ENCODE results near the gene DTX2.
A peak's percentile ranks its signal among the peaks of the same experiment; 100 is the strongest.
"Not testable (repeated sequence)": the region's sequence is repeated elsewhere in the genome, so short reads cannot be mapped to it uniquely, and the experiment has no call there.

The DTX2 gene

DNA sequence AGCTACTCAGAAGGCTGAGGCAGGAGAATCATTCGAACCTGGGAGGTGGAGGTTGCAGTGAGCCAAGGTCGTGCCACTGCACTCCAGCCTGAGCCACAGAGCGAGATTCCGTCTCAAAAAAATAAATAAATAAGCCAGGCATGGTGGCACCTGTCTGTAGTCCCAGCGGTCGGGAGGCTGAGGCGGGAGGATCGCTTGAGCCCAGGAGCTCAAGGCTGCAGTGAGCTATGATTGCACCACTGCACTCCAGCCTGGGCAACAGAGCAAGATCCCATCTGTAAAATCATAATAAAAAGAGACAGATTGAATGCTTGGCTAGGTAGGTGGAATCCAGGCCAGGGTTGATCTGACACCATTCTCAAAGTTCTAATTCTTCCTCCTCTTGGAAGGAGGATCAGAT lies 45.1 kb downstream of the DTX2 start:
- H3K23ac ChIP-seq (ENCODE audit: low read length); H4K91ac ChIP-seq (ENCODE audit: low read depth, low read length); H2BK120ac ChIP-seq (ENCODE audit: insufficient read depth, low read length, poor library complexity); H3K14ac ChIP-seq (ENCODE audit: low read length); H3K9ac ChIP-seq (ENCODE audit: low read length); H3K4me3 ChIP-seq (ENCODE audit: low read depth, low read length); H3K79me1 ChIP-seq (ENCODE audit: low read length); H3K18ac ChIP-seq (ENCODE audit: low read length); DNase-seq; H2BK5ac ChIP-seq (ENCODE audit: low read depth, low read length, poor library complexity); H4K8ac ChIP-seq (ENCODE audit: low read depth, low read length); H3K27ac ChIP-seq (ENCODE audit: low read depth, low read length); H2AK5ac ChIP-seq (ENCODE audit: low read length); H3K4me2 ChIP-seq (ENCODE audit: low read length); H2AFZ ChIP-seq (ENCODE audit: insufficient read depth, low read length, poor library complexity); H3K4me1 ChIP-seq (ENCODE audit: control insufficient read depth in 1 of 2, insufficient read depth in 2 of 2, low read length in 2 of 2); H3K27me3 ChIP-seq (ENCODE audit: insufficient read depth, low read length); H2BK12ac ChIP-seq (ENCODE audit: low read length); H3K79me2 ChIP-seq (ENCODE audit: control insufficient read depth, insufficient read depth, low read length, poor library complexity); H3K4ac ChIP-seq (ENCODE audit: low read depth, low read length); H3K9me3 ChIP-seq (ENCODE audit: insufficient read depth, low read depth, low read length); H4K12ac ChIP-seq (ENCODE audit: low read depth, low read length): not testable (repeated sequence)
- WGBS (ENCODE audit: extremely low coverage, insufficient coverage, insufficient read length), result no CpG with 5 or more reads among the region's 8 CpGs
- peaks cover 18 to 23% of the 10 kb centered on the region in 2 experiments for H3K36me3 ChIP-seq (ENCODE audit: control insufficient read depth in 1 of 2, insufficient read depth in 2 of 2, low read length in 2 of 2)

DNA sequence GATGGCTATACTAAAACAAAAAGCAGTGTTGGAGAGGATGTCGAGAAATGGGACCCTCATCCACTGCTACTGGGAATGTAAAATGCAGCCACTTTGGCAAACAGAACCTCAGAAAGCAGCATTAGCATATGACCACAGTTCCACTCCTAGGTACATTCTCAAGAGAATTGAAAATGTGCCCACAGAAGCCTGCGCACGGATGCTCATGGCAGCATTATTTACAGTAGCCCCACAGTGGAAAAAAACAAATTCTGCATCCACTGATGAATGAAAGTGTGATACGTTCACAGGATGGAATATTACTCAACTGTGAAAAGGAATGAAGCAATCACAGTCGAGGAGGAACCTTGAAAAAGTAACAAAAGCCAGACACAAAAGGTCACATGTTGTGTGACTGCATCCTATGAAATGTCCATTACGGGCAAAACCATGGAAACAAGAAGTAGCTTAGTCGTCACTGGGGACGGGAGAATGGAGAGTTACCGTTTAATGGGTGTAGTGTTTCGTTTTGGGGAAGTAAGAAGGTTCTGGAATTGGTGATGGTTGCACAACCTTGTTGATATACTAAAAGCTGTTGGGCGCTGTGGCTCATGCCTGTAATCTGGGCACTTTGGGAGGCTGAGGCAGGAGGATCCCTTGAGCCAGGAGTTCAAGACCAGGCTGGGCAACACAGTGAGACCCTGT lies 46.4 kb downstream of the DTX2 start:
- Histone ChIP-seq H4K8ac (ENCODE audit: low read depth, low read length) (no peak overlapping the region), H3K4me2 (ENCODE audit: low read length) (no peak overlapping the region), H3K27me3 (ENCODE audit: insufficient read depth, low read length) (no peaks in the 10 kb centered on the region), H3K79me2 (ENCODE audit: control insufficient read depth, insufficient read depth, low read length, poor library complexity) (no peaks in the 10 kb centered on the region), H3K4me1 (ENCODE audit: control insufficient read depth in 1 of 2, insufficient read depth in 2 of 2, low read length in 2 of 2) (peaks cover 9 to 10% of the 10 kb centered on the region in 2 experiments), H3K36me3 (ENCODE audit: control insufficient read depth in 1 of 2, insufficient read depth in 2 of 2, low read length in 2 of 2) (peaks cover 12 to 18% of the 10 kb centered on the region in 2 experiments), H3K79me1 (ENCODE audit: low read length) (no peaks in the 10 kb centered on the region), H2BK12ac (ENCODE audit: low read length) (no peak overlapping the region), H3K4ac (ENCODE audit: low read depth, low read length) (no peak overlapping the region), H3K9ac (ENCODE audit: low read length) (no peak overlapping the region), H3K23ac (ENCODE audit: low read length) (no peak overlapping the region), H2AFZ (ENCODE audit: insufficient read depth, low read length, poor library complexity) (no peak overlapping the region), H2BK5ac (ENCODE audit: low read depth, low read length, poor library complexity) (no peak overlapping the region), H2AK5ac (ENCODE audit: low read length) (no peak overlapping the region), H3K18ac (ENCODE audit: low read length) (no peak overlapping the region), H3K27ac (ENCODE audit: low read depth, low read length) (no peak overlapping the region), H2BK120ac (ENCODE audit: insufficient read depth, low read length, poor library complexity) (no peak overlapping the region), H4K12ac (ENCODE audit: low read depth, low read length) (no peak overlapping the region), H3K14ac (ENCODE audit: low read length) (no peak overlapping the region), H3K9me3 (ENCODE audit: insufficient read depth, low read depth, low read length) (no peaks in the 10 kb centered on the region), H4K91ac (ENCODE audit: low read depth, low read length) (no peak overlapping the region), H3K4me3 (ENCODE audit: low read depth, low read length) (no peak overlapping the region)
- 100% methylated on average over 3 of the region's 11 CpGs for whole genome bisulfite sequencing (ENCODE audit: extremely low coverage, insufficient coverage, insufficient read length)
- peak; percentile 45 to 76 for DNase-seq

- H3K14ac ChIP-seq (ENCODE audit: low read length), result no peak within 1 kb of the TSS
- H3K27ac ChIP-seq (ENCODE audit: low read depth, low read length), result no peak within 1 kb of the TSS
- peaks cover 13 to 14% of the 10 kb centered on the region in 2 experiments for H3K4me1 ChIP-seq (ENCODE audit: control insufficient read depth in 1 of 2, insufficient read depth in 2 of 2, low read length in 2 of 2)
- no peak within 1 kb of the TSS for H4K91ac ChIP-seq (ENCODE audit: low read depth, low read length)
- no peak within 1 kb of the TSS for H3K4ac ChIP-seq (ENCODE audit: low read depth, low read length)
- no CpG with 5 or more reads among the region's 20 CpGs for WGBS (ENCODE audit: extremely low coverage, insufficient coverage, insufficient read length)
- H2AFZ ChIP-seq (ENCODE audit: insufficient read depth, low read length, poor library complexity), result no peak within 1 kb of the TSS
- no peaks in the 10 kb centered on the region for H3K9me3 ChIP-seq (ENCODE audit: insufficient read depth, low read depth, low read length)
- H4K12ac ChIP-seq (ENCODE audit: low read depth, low read length), result no peak within 1 kb of the TSS
- H4K8ac ChIP-seq (ENCODE audit: low read depth, low read length), result no peak within 1 kb of the TSS
- DNase-seq, result peak in 1 of 2 donors; percentile 25
- no peak within 1 kb of the TSS for H2BK120ac ChIP-seq (ENCODE audit: insufficient read depth, low read length, poor library complexity)
- peaks cover 5 to 11% of the 10 kb centered on the region in 2 experiments for H3K36me3 ChIP-seq (ENCODE audit: control insufficient read depth in 1 of 2, insufficient read depth in 2 of 2, low read length in 2 of 2)
- no peak within 1 kb of the TSS for H3K4me3 ChIP-seq (ENCODE audit: low read depth, low read length)
- no peaks in the 10 kb centered on the region for H3K79me2 ChIP-seq (ENCODE audit: control insufficient read depth, insufficient read depth, low read length, poor library complexity)
- H2AK5ac ChIP-seq (ENCODE audit: low read length), result no peak within 1 kb of the TSS
- H2BK12ac ChIP-seq (ENCODE audit: low read length), result no peak within 1 kb of the TSS
- H3K4me2 ChIP-seq (ENCODE audit: low read length), result peak within 1 kb of the TSS; percentile 13
- no peak within 1 kb of the TSS for H2BK5ac ChIP-seq (ENCODE audit: low read depth, low read length, poor library complexity)
- no peaks in the 10 kb centered on the region for H3K27me3 ChIP-seq (ENCODE audit: insufficient read depth, low read length)
- H3K23ac ChIP-seq (ENCODE audit: low read length), result no peak within 1 kb of the TSS
- peaks cover 2% of the 10 kb centered on the region for H3K79me1 ChIP-seq (ENCODE audit: low read length)
- H3K9ac ChIP-seq (ENCODE audit: low read length), result no peak within 1 kb of the TSS
- no peak within 1 kb of the TSS for H3K18ac ChIP-seq (ENCODE audit: low read length)
Measured at GRCh38 chr7:76509931-76510877, 48.7 kb downstream of the DTX2 start, which contains the start of gene UPK3B. UPK3B (plus strand) TSS chr7:76510552; CDS start chr7:76510653, 101 bp downstream.

DNA sequence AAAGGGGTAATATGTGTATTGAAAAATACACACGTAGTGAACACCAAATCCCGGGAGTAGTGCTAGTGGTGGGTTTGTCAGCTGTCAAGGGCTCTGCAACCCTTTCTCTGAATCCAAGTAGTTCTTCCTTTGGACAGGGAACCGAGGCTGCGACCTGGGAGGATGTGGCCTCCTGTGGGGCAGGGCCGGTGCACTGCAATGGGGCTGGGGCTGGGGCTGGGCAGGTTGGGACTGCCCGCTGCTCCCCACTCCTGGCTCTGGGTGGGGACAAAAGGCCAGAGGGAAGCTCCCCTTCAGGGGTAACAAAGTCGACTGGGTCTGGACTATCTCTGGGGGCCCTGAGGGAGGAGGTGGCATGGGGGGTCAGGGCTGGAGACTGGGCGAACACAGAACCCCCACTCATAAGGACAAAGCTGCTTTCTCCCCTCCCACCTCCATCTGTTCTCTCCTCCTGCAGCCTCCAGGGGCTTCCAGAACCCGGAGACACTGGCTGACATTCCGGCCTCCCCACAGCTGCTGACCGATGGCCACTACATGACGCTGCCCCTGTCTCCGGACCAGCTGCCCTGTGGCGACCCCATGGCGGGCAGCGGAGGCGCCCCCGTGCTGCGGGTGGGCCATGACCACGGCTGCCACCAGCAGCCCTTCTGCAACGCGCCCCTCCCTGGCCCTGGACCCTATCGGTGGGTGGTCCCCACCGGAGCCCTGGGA lies 49.8 kb downstream of the DTX2 start:
- not testable (repeated sequence) for H3K18ac ChIP-seq (ENCODE audit: low read length); H3K14ac ChIP-seq (ENCODE audit: low read length); H2AFZ ChIP-seq (ENCODE audit: insufficient read depth, low read length, poor library complexity); H2BK120ac ChIP-seq (ENCODE audit: insufficient read depth, low read length, poor library complexity); H3K79me1 ChIP-seq (ENCODE audit: low read length); H3K4me2 ChIP-seq (ENCODE audit: low read length); H4K12ac ChIP-seq (ENCODE audit: low read depth, low read length); H3K4me3 ChIP-seq (ENCODE audit: low read depth, low read length); H2BK5ac ChIP-seq (ENCODE audit: low read depth, low read length, poor library complexity); H3K79me2 ChIP-seq (ENCODE audit: control insufficient read depth, insufficient read depth, low read length, poor library complexity); H3K9ac ChIP-seq (ENCODE audit: low read length); H3K36me3 ChIP-seq (ENCODE audit: control insufficient read depth in 1 of 2, insufficient read depth in 2 of 2, low read length in 2 of 2); DNase-seq; H3K4ac ChIP-seq (ENCODE audit: low read depth, low read length); H3K9me3 ChIP-seq (ENCODE audit: insufficient read depth, low read depth, low read length); H4K91ac ChIP-seq (ENCODE audit: low read depth, low read length); H2BK12ac ChIP-seq (ENCODE audit: low read length); H4K8ac ChIP-seq (ENCODE audit: low read depth, low read length); H3K23ac ChIP-seq (ENCODE audit: low read length); H2AK5ac ChIP-seq (ENCODE audit: low read length); H3K27ac ChIP-seq (ENCODE audit: low read depth, low read length); H3K27me3 ChIP-seq (ENCODE audit: insufficient read depth, low read length)
- peaks cover 14% of the 10 kb centered on the region in 2 experiments for H3K4me1 ChIP-seq (ENCODE audit: control insufficient read depth in 1 of 2, insufficient read depth in 2 of 2, low read length in 2 of 2)
- no CpG with 5 or more reads among the region's 24 CpGs for WGBS (ENCODE audit: extremely low coverage, insufficient coverage, insufficient read length)
